ENCODE results near the gene ANKRD60.

The ANKRD60 gene

DNA sequence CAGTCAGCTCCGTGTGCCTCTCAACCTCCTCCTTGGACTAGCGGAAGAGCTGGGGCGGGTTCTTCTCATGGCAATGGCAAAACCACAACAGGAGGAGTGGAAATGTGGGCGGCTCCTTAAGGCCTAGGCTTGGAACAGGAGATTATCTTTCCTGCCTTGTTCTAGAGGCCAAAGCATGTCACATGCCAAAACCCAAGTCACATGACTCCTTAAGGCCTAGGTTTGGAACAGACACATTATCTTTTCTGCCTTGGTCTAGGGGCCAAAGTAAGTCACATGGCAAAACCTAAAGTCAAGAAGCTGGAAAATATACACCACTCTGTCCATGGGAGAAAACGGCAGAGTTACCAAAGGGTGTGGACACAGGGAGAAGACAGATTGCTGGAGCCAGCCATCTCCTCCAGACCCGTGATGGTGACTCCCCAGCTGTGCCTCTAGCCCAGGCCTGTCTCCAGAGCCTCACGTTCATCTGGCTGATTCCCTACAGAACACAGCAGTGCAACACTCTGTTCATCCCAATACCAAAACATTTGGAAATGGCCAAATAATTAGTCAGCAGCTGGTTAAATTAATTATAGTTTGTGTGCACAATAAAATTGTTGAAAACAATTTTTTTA lies 34.2 kb downstream of the ANKRD60 start:
- no peak for DNase-seq (ENCODE audit: low read depth in 2 of 2)

DNA sequence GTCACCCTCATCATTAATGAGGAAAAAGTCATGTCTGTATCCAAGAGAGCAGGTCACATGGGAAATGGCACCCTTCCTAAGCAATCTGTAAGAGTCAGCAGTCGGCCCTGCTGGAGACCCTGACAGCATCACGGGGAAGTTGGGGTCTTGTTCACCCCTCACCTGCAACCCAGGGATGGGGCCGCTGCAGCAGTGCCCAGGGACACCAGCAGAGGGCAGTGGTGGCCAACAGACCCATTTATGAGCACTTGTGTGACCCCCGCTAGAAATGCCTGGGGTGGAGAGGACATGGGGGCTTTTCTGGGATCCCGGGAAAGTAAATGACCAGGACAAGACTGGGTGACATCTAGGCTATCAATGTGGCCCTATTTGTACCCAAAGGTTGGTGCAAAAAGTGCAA lies 35.9 kb downstream of the ANKRD60 start:
- DNase-seq (ENCODE audit: low read depth in 2 of 2) = peak; percentile 8 to 39

DNA sequence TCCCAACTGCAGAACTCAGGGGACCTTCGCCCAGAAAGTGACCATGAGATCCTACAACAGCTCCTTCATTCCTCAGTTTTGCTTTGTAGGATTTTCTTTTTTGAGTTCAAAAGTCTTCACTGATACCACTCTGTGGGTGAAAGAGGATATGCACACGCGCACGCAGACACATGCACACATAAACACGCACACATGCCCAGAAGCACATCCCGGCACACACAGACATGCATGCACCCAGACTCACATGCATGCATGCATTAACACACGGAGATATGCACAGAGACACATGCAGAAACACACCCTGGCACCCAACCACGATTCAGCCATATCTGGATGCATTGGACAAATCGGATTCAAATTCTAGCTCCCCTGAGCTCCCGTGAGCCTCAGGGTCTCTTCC lies 36.4 kb downstream of the ANKRD60 start:
- no peak for DNase-seq (ENCODE audit: low read depth in 2 of 2)

DNA sequence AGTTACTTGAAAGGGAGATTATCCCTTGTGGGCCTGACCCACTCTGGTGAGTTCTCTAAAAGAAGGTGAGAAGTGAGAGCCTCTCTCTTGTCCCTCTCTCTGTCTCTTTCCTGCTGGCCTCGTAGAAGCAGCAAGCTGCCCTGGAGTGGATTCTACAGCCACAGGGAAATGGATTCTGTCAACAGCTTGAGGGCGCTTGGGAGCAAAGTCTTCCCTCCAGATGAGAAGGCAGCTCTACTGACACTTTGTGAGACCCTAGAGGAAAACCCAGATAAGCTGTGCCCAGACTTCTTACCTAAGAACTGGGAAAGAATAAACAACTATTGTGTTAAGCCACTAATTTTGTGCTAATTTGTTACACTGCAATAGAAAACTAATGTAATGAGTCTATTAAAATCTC lies 39.9 kb downstream of the ANKRD60 start:
- DNase-seq (ENCODE audit: low read depth in 2 of 2) = no peak

DNA sequence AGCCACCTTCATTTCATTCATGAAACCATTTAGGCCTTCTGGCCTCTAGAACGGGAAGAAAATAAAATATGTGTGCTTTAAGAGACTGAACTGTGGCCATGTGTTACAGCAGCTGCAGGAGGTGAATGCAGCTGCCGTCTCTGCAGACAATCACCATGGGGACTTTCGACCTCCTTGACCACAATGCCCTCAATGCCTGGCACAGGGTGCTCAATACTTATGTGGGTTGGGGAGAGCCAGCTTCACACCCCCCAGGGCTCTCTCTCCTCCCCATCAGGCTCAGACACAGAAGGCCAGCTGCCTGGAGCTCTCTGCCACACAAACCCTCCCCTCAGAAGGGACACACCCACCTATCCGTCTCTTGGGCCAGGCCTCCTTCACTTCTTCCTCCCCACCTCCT lies 43.5 kb downstream of the ANKRD60 start:
- DNase-seq (ENCODE audit: low read depth in 2 of 2) = no peak

DNA sequence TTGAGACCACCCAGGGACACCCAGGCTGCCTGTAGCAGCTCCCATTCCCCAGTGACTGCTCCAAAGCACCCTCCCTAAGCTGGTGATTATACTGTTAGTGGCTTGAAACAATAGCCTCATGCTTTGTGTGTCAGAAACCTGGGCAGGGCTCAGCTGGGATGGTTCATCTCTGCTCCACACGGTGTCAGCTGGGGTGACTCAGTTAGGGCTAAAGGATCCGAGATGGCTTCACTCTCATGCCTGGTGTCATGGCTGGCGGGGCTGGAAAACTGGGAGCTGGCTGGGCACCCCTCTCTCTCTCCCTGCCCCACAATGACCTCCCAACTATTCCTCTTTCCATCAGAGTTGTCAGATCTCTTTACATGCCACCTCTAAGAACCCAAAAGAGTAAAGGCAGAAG lies 44.4 kb downstream of the ANKRD60 start:
- DNase-seq (ENCODE audit: low read depth in 2 of 2) = no peak

DNA sequence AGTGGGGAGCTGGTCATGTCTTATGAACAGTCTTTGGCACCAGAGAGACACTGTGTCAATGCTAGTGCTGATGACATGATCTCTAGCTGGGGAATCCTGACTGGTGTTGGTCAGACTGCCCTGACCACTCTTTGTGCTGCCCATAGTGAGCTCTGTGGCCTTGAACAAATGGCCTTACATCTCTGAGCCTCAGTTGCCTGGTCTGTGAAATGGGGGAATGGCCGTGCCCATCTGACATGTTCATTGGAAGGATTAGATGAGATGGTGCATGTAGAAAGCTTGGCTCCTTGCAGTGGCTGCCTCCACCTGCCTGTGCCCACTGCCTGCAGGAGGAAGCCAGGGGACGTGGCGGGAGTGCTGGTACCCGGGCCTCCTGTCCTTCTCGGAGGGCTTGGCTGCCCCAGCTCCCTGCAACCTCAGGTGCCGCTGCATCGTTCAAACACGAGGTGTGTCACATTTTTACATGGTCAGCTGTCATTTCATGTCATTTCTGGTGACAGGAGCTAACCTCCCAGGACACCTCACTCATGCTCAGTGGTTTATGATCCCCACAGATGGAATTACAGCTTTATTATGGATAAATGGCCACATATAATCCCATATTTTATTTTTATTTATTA lies 45.8 kb downstream of the ANKRD60 start:
- no peak for DNase-seq (ENCODE audit: low read depth in 2 of 2)

DNA sequence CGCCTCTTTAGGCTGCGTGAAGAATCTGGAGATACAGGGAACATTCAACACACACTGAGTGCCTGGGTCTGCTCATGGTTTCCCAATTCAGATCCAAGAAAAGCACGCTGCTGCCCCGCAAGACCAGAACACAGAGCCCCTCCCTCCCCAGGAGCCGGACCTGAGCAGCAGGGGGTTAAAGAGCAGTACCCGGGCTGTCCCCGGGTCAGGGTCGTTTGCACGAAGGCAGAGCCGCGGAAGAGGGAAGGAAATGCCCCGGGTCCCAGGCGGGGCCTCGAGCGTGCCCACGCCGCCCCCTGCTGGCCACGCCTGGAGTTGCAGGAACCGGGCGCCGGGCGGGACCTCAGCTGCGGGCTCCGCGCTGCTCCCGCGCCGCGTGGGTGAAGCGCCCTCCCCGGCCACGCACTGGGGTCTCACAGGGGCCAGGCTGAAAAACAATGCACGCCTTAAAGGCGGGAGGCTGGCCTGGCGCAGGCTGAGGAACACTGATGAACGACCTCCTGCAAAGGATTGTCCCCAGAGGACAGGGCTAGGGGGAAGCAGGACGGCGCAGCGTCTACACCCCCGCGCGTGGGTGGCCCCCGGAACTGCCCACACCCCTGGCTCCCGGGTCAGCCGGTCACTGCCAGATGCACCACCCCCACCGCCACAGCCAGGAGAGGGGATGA lies 48.9 kb downstream of the ANKRD60 start:
- DNase-seq (ENCODE audit: low read depth in 2 of 2) = peak; percentile 31 to 53

DNA sequence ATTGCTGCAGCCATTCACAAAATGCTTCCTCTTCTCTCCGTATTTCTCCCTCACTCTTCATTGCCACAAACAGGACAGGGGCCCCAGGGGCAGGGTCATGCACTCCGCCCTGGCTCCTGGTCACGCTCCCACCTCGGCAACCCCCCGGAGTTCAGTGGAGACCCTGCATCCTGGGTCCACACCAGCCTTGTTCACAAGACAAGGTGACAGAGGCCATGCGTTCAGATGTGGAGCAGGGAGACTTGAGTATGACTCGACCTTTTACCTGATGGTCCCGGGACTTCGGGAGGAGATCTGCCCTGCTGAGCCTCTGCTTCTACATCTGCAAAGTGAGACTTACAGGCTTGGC lies 49.4 kb downstream of the ANKRD60 start:
- no peak for DNase-seq (ENCODE audit: low read depth in 2 of 2)

DNA sequence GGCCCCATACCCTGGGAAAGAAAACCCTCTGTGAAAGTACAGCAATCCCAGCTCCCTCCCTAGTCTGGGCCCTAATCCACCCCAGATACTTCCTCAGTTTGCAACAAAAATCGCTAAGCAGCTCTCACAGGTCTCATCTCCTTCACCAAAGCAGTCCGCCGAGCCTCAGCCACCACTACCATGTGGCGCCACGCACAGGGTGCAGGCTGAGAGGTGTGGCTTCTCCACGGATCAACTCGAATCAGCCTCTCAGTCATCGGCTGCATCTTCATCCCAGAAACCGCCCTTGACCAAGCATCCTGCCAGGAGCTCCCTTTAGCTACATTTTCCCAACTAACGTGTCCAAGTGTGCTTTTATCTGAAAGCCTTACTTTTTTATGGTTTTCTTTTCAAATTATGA lies 50.7 kb downstream of the ANKRD60 start:
- DNase-seq (ENCODE audit: low read depth in 2 of 2) = no peak

DNA sequence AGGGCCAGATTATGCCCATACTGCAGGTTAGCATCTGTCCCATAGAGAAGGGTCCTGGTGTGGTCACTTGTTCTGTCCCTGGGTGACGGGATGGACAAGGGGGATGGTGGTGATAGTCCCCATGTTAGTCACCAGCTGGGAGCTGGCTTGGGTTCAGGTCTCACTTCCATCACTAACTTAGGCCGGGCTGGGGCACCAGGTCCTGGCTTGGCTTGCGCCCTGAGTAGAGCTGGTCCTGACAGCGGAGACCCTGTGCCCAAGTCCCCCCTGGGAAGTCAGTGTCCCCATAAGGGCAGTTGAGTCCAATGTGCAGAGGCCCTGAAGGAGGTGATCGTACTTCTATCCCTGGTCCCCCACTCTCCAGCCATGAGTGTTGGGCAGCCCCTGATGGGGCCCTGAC lies 52.6 kb downstream of the ANKRD60 start:
- no peak for DNase-seq (ENCODE audit: low read depth in 2 of 2)

DNA sequence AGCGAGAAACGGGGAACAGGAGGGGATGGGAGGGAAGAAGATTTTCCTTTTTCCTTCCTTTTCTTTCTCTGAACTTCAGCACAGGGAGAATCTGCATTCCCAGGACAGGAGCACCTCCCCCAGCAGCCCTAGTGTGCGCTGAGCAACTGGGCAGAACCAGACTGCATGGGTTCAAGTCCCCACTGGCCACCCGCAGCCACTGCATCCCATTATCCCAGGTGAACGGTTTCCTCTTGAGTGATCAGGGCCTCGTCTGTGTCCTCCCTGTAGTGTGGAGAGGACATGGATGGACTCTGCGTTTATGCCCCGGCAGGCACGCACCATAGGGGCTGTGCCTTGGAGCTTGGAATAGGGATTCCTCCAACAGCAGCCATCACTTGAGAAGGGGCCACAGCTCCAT lies 53.0 kb downstream of the ANKRD60 start:
- DNase-seq (ENCODE audit: low read depth in 2 of 2) = no peak

DNA sequence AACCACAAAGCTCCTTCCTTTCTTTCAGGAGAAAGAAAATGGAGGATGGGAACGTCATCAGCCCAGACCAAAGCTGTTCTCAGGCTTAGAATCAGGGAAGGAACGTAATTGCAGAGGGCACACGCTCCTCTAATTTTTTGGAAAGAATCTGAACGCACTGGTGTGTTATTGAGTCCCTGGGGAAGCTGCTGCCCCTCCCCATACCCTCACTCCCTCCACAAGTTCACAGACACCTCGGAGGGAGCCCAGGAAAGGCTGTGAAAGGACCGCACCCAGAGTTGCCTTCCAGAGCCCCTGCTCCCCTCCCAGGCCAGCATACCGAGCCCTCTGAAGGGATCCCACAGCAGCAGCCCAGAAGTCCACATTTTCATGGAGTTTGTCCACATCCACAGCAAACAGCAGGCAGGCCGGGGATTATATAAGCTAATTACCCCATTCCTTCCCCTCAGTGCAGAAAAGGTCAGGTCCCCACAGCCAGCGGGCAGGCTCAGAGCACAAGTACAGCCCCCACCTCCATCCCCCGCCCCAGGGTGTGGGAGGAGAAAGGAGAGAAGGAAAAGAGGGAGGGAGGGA lies 53.7 kb downstream of the ANKRD60 start:
- DNase-seq (ENCODE audit: low read depth in 2 of 2) = no peak

DNA sequence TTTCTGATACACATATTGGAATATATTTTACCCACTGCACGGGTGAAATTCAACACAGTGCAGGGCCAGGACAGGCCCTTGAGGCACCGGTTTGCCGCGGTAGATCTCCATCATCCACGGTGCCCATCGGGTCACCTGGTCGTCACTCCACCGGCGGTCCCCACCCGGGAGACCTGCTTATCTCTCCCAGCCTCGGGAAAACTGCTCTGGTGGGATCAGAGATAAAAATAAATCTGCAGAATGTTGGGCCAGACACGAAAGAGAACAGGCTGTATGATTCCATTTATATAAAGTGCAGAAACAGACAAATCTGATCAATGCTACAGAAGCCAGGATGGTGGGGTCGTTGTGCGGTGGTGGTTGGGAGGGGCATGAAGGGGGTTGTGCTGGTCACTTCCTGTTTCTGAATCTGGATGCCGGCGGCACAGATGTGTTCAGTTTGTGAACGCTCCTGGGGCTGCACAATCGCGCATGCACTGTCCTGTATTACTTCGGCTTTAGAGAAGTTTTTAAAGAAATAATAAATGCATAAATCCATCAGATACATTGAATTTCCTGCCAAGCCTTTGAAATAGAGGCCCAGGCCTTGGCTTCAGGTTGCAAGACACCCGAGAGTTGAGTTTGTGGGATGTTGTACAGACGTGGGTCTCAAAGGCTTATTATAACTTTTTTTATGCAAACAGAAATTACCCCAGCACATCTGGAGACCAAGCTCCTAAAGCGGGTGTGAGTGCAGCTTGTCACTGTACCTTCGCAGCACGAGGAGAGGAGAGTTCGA lies 54.3 kb downstream of the ANKRD60 start:
- DNase-seq (ENCODE audit: low read depth in 2 of 2) = no peak

DNA sequence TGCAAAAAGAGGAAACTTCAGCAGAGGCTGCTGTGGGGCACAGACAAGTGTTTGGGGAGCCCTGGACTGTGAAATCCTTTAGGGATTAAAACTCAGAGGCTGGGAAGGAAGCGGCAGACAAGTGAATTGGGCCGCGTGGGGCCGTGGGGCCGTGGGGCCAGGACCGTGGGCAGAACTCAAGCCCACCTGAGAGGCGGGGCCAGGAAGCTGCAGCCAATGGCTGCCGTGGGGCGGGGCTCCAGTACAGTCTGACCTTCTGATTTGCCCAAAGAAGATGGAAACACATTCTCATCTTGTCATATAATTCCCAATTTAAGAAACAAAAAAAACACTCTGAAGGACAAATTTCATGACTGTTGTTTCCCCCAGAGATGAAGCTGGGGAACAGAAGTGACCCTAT lies 55.4 kb downstream of the ANKRD60 start:
- no peak for DNase-seq (ENCODE audit: low read depth in 2 of 2)

DNA sequence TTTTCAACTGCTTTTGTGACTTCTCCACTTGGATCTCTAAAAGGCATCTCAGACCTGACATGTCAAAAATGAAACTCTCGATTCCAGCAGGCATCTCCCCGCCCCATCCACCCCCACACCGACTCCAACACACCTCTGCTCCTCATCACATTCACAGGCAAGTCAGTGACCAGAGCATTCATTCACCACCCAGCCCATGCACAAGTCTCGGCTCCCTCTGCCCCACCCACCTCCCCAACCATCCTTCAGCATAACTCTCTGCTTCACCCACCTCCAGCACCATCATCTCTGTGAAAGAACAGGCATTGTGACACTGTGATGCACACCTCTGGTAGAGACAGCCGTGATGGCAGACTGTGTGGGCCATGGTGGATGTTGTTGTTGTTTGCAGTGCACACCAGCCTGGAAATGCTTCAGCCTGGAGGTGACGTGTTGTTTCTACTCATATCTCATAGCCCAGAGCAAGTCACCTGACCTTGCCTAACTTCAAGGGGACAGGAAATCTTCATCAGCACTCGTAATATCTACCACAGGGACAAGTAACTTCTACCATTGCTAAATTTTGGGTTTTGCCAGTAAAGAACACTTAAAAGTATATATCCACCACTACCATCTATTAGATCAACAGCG lies 56.5 kb downstream of the ANKRD60 start:
- no peak for DNase-seq (ENCODE audit: low read depth in 2 of 2)

DNA sequence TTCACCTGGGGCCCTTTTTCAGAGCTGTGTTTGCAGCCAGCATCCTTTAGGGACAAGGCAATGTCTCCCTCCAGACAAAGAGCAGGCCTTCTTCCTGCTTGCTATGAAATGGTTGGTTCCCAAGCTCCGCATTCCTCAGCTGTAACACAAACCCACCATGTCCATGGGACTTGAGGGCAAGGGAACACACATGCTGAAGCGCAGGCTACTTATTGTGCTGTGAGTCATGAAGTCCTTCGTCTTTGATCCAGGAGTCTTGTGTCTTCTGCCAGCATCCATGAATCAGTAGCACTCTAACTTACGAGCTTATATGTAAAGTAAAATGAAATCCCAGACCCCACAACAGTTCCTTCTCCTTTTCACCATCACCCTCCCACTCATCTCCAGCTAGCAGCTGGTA lies 59.0 kb downstream of the ANKRD60 start:
- no peak for DNase-seq (ENCODE audit: low read depth in 2 of 2)

DNA sequence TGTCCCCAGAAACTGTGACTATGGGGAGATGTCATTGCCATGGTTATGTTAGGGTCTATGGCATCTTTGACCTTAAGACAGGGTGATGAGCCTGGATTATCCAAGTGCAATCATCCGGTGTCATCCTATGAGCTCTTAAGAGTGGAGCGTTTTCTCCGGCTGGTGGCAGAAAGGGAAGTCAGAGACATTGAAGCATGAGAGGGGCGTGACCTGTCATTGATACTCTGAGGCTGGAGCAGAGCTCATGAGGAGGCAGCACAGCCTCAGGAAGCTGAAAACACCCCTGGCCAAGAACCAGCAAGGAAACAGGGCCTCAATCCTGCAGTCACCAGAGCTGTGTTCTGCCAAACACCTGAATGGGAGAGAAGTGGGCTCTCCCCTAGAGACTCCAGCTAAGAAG lies 59.6 kb downstream of the ANKRD60 start:
- DNase-seq (ENCODE audit: low read depth in 2 of 2) = no peak

DNA sequence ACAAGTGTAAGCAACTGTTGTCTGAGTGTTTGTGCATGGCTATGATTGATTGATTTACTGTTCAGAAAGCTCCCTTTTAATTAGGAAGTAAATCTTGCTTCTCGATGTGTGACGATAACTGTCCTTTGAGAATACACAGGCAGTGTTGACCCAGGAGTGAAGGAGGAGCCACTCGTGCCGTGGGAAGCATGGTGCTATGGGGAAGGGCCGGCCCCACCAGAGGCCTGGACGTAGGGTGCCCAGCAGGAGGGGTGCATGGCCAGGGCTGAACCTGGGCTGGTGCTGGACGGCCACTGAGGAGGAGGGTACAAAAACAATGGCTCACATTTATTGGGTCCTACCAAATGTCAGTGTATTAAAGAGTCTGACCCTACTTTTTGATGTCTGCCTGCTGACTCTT lies 60.7 kb downstream of the ANKRD60 start:
- DNase-seq (ENCODE audit: low read depth in 2 of 2) = no peak

Data from stimulated activated CD4-positive, alpha-beta T cell treated with anti-CD3 and anti-CD28 coated beads, Interleukin-12 subunit alpha, Interleukin-12 subunit beta, amount 100 ng/mL, for 24 hours (primary cell).